ENCODE results near the gene B3GNT4. TPM values are rescaled to one million over a fixed set of nuclear protein-coding genes. Genes with fewer than 3 reads are reported as not detected.

B3GNT4 gene
- total RNA-seq, 4 donors from 2014 or later, result 0.14 TPM; not detected in 3

GRCh38 chr12:122207391-122207790, 3.9 kb downstream of the B3GNT4 start:
- no peak for TF ChIP-seq POLR2A (IDR thresholded peaks at IDR 0.05)
- no peak for TF ChIP-seq CTCF (IDR thresholded peaks at IDR 0.05)
- peaks cover 10 to 19% of the 10 kb centered on the region in 2 donors for H3K27me3 ChIP-seq
- peaks cover 0 to 12% of the 10 kb centered on the region in 2 donors for H3K4me1 ChIP-seq
- no peaks in the 10 kb centered on the region for H3K9me3 ChIP-seq
- H3K36me3 ChIP-seq, result no peaks in the 10 kb centered on the region
- H3K27ac ChIP-seq, result no peak overlapping the region
- DNase-seq, result no peak
- intact Hi-C loops (cut with DNase I; ENCODE audit: low total_unique reads), result no loop called here
- H3K4me3 ChIP-seq, result no peak overlapping the region

DNA sequence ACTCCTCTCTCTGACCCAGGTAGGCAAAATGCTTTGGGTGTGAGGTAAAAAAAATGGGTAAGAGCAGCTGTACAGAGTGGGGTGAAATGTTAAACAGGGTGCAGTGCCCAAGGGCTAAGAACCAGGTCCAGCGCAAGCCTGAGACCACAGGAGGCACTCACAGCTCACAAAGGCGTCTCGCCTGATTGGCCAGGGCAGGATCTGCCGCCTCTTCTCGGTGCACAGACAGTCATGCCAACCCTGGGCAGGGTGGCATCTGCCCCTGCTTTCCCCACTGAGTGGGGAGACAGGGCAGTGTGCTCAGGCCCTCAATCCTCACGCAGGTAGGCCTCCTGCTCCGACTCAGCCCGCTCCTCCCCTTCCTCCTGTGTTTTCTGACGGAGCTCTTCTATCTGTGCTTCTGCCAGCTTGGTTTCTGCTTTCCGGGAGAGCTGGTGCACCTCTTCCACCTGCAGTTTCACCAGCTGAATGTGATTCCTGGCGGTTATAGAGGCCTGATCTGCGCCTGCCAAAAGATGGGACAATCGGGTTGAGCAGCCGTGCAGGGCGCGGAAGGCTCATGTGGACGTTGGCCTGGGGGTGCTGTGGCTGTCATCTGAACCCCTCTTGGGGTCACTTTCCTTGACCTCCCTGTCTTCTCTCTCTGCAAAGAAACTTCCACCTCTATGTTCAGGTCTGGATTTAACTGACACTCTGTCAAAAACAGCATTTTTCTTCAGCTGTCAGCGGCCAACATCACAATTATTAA, 4.7 kb downstream of the B3GNT4 start:
- Histone ChIP-seq H3K36me3 (no peaks in the 10 kb centered on the region), H3K9me3 (no peaks in the 10 kb centered on the region), H3K4me3 (no peak overlapping the region), H3K27ac (no peak overlapping the region), H3K4me1 (peaks cover 0 to 12% of the 10 kb centered on the region in 2 donors), H3K27me3 (peaks cover 6 to 11% of the 10 kb centered on the region in 2 donors)
- no peak for DNase-seq
- intact Hi-C loops (cut with DNase I; ENCODE audit: low total_unique reads), result no loop called here
- no peak for TF ChIP-seq POLR2A (IDR thresholded peaks at IDR 0.05)
- TF ChIP-seq CTCF (IDR thresholded peaks at IDR 0.05), result no peak

DNA sequence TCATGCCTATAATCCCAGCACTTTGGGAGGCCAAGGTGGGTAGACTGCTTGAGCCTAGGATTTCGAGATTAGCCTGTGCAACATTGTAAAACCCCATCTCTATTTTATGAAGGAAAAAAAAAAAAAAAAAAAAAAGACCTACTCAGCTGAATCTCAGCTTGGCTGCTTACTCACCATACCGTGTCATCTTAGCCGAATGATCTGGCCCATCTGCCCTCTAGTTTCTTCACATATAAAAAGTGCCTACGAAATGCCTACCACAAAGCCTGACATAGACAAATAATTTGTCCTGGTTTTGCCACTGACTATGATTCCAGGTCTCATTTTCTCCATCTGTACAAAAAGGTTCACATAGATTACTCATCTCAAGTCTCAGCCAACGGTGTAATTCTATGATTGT, 12.3 kb downstream of the B3GNT4 start:
- H3K36me3 ChIP-seq, result no peaks in the 10 kb centered on the region
- intact Hi-C loops (cut with DNase I; ENCODE audit: low total_unique reads), result no loop called here
- TF ChIP-seq POLR2A (IDR thresholded peaks at IDR 0.05), result no peak

GRCh38 chr12:122216445-122216844, 12.9 kb downstream of the B3GNT4 start:
- Histone ChIP-seq H3K9me3 (no peaks in the 10 kb centered on the region), H3K27me3 (no peaks in the 10 kb centered on the region), H3K27ac (no peak overlapping the region), H3K36me3 (no peaks in the 10 kb centered on the region), H3K4me1 (no peaks in the 10 kb centered on the region), H3K4me3 (no peak overlapping the region)
- no peak for DNase-seq
- intact Hi-C loops (cut with DNase I; ENCODE audit: low total_unique reads), result no loop called here
- TF ChIP-seq CTCF (IDR thresholded peaks at IDR 0.05) (no peak), POLR2A (IDR thresholded peaks at IDR 0.05) (no peak)

More for the DNA sequence above, 12.3 kb downstream of the B3GNT4 start:
- Histone ChIP-seq H3K27ac (no peak overlapping the region), H3K4me1 (no peaks in the 10 kb centered on the region), H3K4me3 (no peak overlapping the region), H3K9me3 (no peaks in the 10 kb centered on the region), H3K27me3 (no peaks in the 10 kb centered on the region)
- no peak for DNase-seq

DNA sequence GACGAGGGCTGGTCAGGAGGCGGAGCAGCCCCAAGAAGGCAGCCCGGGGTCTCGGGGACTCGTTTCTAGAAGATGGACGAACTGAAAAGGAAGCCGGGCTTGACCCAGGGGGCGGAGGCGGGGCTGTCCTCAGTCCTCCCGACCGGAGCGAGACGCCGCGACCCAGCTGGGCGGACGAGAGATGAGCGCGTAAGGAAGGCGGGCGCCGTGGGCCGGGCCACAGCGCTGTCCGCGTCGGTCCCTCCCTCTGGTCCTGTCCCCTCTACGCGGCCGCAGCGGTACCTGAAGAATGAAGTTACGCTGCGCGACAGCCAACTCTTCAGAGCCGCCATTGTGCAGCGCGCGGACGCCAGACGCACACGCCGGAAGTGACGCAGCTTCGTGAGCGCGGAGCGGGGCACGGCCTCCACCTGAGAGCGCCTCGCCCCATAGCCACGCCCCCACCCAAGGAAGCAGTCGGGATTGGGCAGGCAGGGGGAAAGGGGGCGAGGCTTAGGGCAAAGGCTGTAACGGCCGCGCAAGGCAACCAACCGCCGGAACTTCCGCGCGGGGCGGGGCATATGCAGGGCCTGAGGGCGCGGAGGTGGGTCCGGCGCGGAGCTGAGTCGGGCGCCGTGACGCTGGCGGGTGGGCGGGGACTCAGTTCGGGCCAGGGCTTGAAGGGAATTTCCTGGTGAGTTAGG, 22.3 kb downstream of the B3GNT4 start, which contains the start of gene DIABLO:
DIABLO (minus strand) TSS at position 370 of the 683 bp plus-strand sequence; CDS start at position 332, 38 bp downstream.
- peak; percentile 100 for DNase-seq
- Histone ChIP-seq H3K27ac (peak within 1 kb of the TSS; percentile 81 to 97), H3K9me3 (no peaks in the 10 kb centered on the region), H3K4me1 (peaks cover 0 to 13% of the 10 kb centered on the region in 2 donors), H3K36me3 (no peaks in the 10 kb centered on the region), H3K27me3 (no peaks in the 10 kb centered on the region), H3K4me3 (peak within 1 kb of the TSS; percentile 87 to 98)
- peak in 1 of 4 experiments; percentile 22 for TF ChIP-seq CTCF (IDR thresholded peaks at IDR 0.05)
- TF ChIP-seq POLR2A (IDR thresholded peaks at IDR 0.05), result peak; percentile 87 to 97
- intact Hi-C loops (cut with DNase I; ENCODE audit: low total_unique reads), result no loop called here
